Body of pancreas (tissue), 4 donors: Measurements from ENCODE around the gene VGF. TPM values are rescaled to one million over a fixed set of nuclear protein-coding genes. Genes with fewer than 3 reads are reported as not detected.
"Not testable (repeated sequence)": the region's sequence is repeated elsewhere in the genome, so short reads cannot be mapped to it uniquely, and the experiment has no call there.

ENCODE experiments used
- ATAC-seq: fragments of 150-250 bp; one replicate; pipeline ENCODE4 v1.9.1; 2016
- DNase-seq, 4 donors: peaks; one replicate each; pipeline ENCODE4 v3.0.0-alpha.2; 2019
- H3K27ac ChIP-seq, 4 donors: fragments of 200-600 bp; sonication (generic); 1 replicate in 3 of 4; 2 replicates in 1 of 4; pipeline versions ENCODE4 v1.5.1 to v1.6.1; 2016 to 2019; ENCODE audit warnings: mild to moderate bottlenecking in 1 of 4, mixed read lengths in 1 of 4, moderate library complexity in 1 of 4
- H3K27me3 ChIP-seq, 2 donors: fragments of 200-600 bp; sonication (generic); one replicate each; pipeline ENCODE4 v1.6.0; 2016; ENCODE audit warnings: mild to moderate bottlenecking in 1 of 2
- H3K36me3 ChIP-seq, 2 donors: fragments of 200-600 bp; sonication (generic); replicated peaks in 1 of 2; 2 replicates each; pipeline ENCODE4 v1.5.1; 2016; ENCODE audit warnings: low read depth in 2 of 2; ENCODE audit not compliant: insufficient read depth in 1 of 2
- H3K4me1 ChIP-seq: fragments of 200-600 bp; sonication (generic); one replicate; pipeline ENCODE4 v1.6.0; 2016
- H3K4me3 ChIP-seq, 2 donors: fragments of 200-600 bp; sonication (generic); 1 replicate in 1 of 2; 2 replicates in 1 of 2; pipeline ENCODE4 v1.5.1; 2016 to 2019
- H3K9me3 ChIP-seq, 3 donors: fragments of 200-600 bp; sonication (generic); 1 replicate in 2 of 3; 2 replicates in 1 of 3; pipeline ENCODE4 v1.5.1; 2016
- POLR2A ChIP-seq, 3 donors: fragments of 450-650 bp; IDR thresholded peaks; one replicate each; pipeline ENCODE4 v1.6.1; 2016; ENCODE audit warnings: antibody characterized with exemption in 3 of 3, mild to moderate bottlenecking in 2 of 3
- WGBS, 2 donors: methylation state at CpG; one replicate each; pipeline ENCODE4 v1.1.5; 2017; 5-methylcytosine and 5-hydroxymethylcytosine counted together
- intact Hi-C: fragments of 100-400 bp; cut with DNase I; formaldehyde crosslinking; loops from one replicate; pipeline ENCODE4 v1.15.1; 2023
- total RNA-seq, 2 donors: library from RNA; depleted of rRNA; stranded (reverse); fragments of >200 nt; gene quantifications; one replicate each; pipeline ENCODE4 v1.1.0, GENCODE V29; 2016
- TF ChIP-seq, protein P1 (sequence below), 7 experiments: fragments of 450-650 bp in 4 of 7; fragments of 200-600 bp in 3 of 7; sonication (generic) in 3 of 7; IDR thresholded peaks; one replicate each; pipeline ENCODE4 v1.5.1; 2016 to 2019; ENCODE audit warnings: antibody characterized with exemption in 7 of 7

VGF gene
- total RNA-seq, 2 donors from 2014 or later = 3.0 to 4.9 TPM

DNA sequence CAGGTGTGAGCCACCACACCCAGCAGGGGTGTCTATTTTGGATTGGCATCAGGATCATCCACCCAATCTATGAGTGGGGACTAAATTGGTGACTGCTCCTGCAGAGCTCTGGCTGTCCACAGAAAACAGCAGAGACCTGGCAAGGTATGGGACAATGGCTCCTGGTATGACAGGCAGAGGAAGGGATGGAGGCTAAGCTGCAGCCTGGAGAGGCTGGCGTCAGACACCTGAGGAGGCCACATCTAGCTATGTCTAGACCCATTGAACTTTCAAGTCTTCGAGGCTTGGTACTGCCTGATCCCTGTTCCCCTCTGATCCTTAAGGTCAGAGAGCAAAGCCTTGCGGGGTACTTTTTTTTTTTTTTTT is 41.7 kb downstream of the VGF start:
- DNase-seq = no peak
- no peak for ATAC-seq
- Histone ChIP-seq H3K9me3 (no peaks in the 10 kb centered on the region), H3K4me1 (peaks cover 15% of the 10 kb centered on the region), H3K27me3 (peaks cover 0 to 17% of the 10 kb centered on the region in 2 donors), H3K36me3 (no peaks in the 10 kb centered on the region), H3K27ac (no peak overlapping the region), H3K4me3 (no peak overlapping the region)
- TF ChIP-seq, protein P1, sequence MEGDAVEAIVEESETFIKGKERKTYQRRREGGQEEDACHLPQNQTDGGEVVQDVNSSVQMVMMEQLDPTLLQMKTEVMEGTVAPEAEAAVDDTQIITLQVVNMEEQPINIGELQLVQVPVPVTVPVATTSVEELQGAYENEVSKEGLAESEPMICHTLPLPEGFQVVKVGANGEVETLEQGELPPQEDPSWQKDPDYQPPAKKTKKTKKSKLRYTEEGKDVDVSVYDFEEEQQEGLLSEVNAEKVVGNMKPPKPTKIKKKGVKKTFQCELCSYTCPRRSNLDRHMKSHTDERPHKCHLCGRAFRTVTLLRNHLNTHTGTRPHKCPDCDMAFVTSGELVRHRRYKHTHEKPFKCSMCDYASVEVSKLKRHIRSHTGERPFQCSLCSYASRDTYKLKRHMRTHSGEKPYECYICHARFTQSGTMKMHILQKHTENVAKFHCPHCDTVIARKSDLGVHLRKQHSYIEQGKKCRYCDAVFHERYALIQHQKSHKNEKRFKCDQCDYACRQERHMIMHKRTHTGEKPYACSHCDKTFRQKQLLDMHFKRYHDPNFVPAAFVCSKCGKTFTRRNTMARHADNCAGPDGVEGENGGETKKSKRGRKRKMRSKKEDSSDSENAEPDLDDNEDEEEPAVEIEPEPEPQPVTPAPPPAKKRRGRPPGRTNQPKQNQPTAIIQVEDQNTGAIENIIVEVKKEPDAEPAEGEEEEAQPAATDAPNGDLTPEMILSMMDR (IDR thresholded peaks at IDR 0.05) = no peak
- no peak for TF ChIP-seq POLR2A (IDR thresholded peaks at IDR 0.05)
- 74 to 76% methylated on average over 3 of the region's 3 CpGs for WGBS, 2 donors
- intact Hi-C loops = no loop called here

GRCh38 chr7:101122933-101123702 is 42.3 kb downstream of the VGF start:
- Histone ChIP-seq H3K4me1 (peaks cover 15% of the 10 kb centered on the region), H3K27me3 (peaks cover 0 to 17% of the 10 kb centered on the region in 2 donors), H3K4me3 (no peak overlapping the region), H3K9me3 (no peaks in the 10 kb centered on the region), H3K27ac (peak overlapping the region in 2 of 4 donors; percentile 54 to 59), H3K36me3 (no peaks in the 10 kb centered on the region)
- WGBS, 2 donors = 81 to 91% methylated on average over 10 of the region's 11 CpGs
- ATAC-seq = no peak
- TF ChIP-seq, protein P1 (IDR thresholded peaks at IDR 0.05) = no peak
- TF ChIP-seq POLR2A (IDR thresholded peaks at IDR 0.05) = no peak
- intact Hi-C loops = no loop called here
- DNase-seq = no peak

- WGBS, 2 donors = 23 to 27% methylated on average over 17 of the region's 17 CpGs
- ATAC-seq (peak; percentile 50), DNase-seq (peak; percentile 39 to 69 (median 50))
- peaks cover 14% of the 10 kb centered on the region for H3K4me1 ChIP-seq
- no peaks in the 10 kb centered on the region for H3K9me3 ChIP-seq
- H3K27ac ChIP-seq = peak overlapping the region in 3 of 4 donors; percentile 47 to 59 (median 54)
- no peaks in the 10 kb centered on the region for H3K36me3 ChIP-seq
- TF ChIP-seq POLR2A (IDR thresholded peaks at IDR 0.05) = peak in 2 of 3 donors; percentile 36 to 42
- TF ChIP-seq, protein P1 (IDR thresholded peaks at IDR 0.05) = no peak
- peaks cover 0 to 13% of the 10 kb centered on the region in 2 donors for H3K27me3 ChIP-seq
- no peak overlapping the region for H3K4me3 ChIP-seq
- intact Hi-C loops = no loop called here
Observed at GRCh38 chr7:101121991-101122932, 43.1 kb downstream of the VGF start.

DNA sequence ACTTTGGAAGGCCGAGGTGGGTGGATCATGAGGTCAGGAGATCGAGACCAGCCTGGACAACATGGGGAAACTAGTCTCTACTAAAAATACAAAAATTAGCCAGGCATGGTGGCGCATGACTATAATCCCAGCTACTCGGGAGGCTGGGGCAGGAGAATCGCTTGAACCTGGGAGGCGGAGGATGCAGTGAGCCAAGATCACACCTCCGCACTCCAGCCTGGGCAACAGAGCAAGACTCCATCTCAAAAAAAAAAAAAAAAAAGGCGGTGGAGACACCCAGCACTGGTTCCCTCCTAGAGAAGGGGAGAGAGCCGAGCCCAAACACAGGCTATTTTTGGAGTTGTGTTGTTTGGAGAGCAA is 43.8 kb downstream of the VGF start:
- H3K36me3 ChIP-seq, intact Hi-C loops, ATAC-seq, H3K9me3 ChIP-seq, H3K4me1 ChIP-seq, DNase-seq, H3K4me3 ChIP-seq: not testable (repeated sequence)
- WGBS, 2 donors = 59 to 71% methylated on average over 8 to 9 of the region's 9 CpGs
- peak overlapping the region in 3 of 4 donors; percentile 47 to 59 (median 54) for H3K27ac ChIP-seq
- peaks cover 0 to 13% of the 10 kb centered on the region in 2 donors for H3K27me3 ChIP-seq

- Histone ChIP-seq H3K4me1 (no peaks in the 10 kb centered on the region), H3K27ac (no peak overlapping the region), H3K36me3 (no peaks in the 10 kb centered on the region), H3K27me3 (peaks cover 0 to 13% of the 10 kb centered on the region in 2 donors), H3K4me3 (no peak overlapping the region), H3K9me3 (no peaks in the 10 kb centered on the region)
- 65 to 72% methylated on average over 1 to 4 of the region's 4 CpGs for WGBS, 2 donors
- TF ChIP-seq, protein P1 (IDR thresholded peaks at IDR 0.05) = no peak
- TF ChIP-seq POLR2A (IDR thresholded peaks at IDR 0.05) = no peak
- no peak for DNase-seq
- no peak for ATAC-seq
- intact Hi-C loops = no loop called here
Observed at GRCh38 chr7:101120315-101120714, 45.1 kb downstream of the VGF start.
